Fibroblast of lung (primary cell): ENCODE measurements around the gene ZNF554.

Source experiments
- CTCF ChIP-seq, 2 donors: IDR thresholded peaks in 1 of 2; conservative IDR thresholded peaks in 1 of 2; 1 replicate in 1 of 2; 2 replicates in 1 of 2; pipeline ENCODE4 v1.5.1; 2011 to 2012; ENCODE audit warnings: low read length in 2 of 2, control low read depth in 1 of 2, inconsistent platforms in 1 of 2, low read depth in 1 of 2, mild to moderate bottlenecking in 1 of 2
- EZH2 ChIP-seq: IDR thresholded peaks from 2 replicates; pipeline ENCODE4 v1.5.1; 2012; ENCODE audit warnings: low read length, control low read depth, mild to moderate bottlenecking; ENCODE audit errors: missing control alignments

- TF ChIP-seq CTCF (conservative IDR thresholded peaks at IDR 0.05 in 1 of 2, IDR thresholded peaks at IDR 0.05 in 1 of 2; ENCODE audit: low read depth in 1 of 2, low read length in 2 of 2) (no peak), EZH2 (no peak)
Observed at GRCh38 chr19:2847507-2847906, 27.8 kb downstream of the ZNF554 start.
